ENCODE data around the gene TAF1L. TPM values are rescaled to one million over a fixed set of nuclear protein-coding genes. Genes with fewer than 3 reads are reported as not detected.

The TAF1L gene
- total RNA-seq, 1 donor from 2014 or later: not detected

DNA sequence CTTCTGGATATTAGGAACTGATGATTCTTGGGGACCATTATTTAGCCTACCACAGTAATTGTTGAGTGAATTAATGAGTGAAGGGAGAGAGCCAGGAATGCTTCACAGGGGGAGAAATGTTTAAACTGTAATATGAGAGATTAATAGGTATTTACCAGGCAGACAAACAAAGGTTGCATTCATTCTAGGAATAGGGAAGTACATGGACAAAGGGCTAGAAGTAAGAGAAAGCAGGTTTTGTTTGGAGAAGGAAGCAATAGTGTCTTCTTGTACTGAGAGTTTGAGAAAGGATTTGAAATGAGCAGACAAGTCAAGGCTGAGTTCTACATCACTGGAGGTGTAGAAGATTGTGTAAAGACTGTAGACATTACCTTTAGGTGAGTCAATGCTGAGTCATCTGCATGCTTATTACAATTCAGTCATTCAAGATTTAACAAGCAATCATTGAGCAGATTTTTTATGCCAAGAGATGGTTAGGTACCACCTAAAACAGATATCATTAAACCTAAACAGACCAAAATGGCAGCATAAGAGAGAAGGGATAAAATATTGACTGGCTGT lies 8.0 kb downstream of the TAF1L start:
- H3K4me1 Mint-ChIP-seq (ENCODE audit: unreplicated experiment): no peaks in the 10 kb centered on the region
- no peaks in the 10 kb centered on the region for H3K36me3 Mint-ChIP-seq (ENCODE audit: low read depth, unreplicated experiment)
- no peaks in the 10 kb centered on the region for H3K27me3 Mint-ChIP-seq (ENCODE audit: unreplicated experiment)
- H3K4me3 Mint-ChIP-seq (ENCODE audit: unreplicated experiment): no peak overlapping the region
- H3K9me3 Mint-ChIP-seq (ENCODE audit: unreplicated experiment): no peaks in the 10 kb centered on the region
- DNase-seq (ENCODE audit: low spot score): no peak
- TF ChIP-seq, protein P1, sequence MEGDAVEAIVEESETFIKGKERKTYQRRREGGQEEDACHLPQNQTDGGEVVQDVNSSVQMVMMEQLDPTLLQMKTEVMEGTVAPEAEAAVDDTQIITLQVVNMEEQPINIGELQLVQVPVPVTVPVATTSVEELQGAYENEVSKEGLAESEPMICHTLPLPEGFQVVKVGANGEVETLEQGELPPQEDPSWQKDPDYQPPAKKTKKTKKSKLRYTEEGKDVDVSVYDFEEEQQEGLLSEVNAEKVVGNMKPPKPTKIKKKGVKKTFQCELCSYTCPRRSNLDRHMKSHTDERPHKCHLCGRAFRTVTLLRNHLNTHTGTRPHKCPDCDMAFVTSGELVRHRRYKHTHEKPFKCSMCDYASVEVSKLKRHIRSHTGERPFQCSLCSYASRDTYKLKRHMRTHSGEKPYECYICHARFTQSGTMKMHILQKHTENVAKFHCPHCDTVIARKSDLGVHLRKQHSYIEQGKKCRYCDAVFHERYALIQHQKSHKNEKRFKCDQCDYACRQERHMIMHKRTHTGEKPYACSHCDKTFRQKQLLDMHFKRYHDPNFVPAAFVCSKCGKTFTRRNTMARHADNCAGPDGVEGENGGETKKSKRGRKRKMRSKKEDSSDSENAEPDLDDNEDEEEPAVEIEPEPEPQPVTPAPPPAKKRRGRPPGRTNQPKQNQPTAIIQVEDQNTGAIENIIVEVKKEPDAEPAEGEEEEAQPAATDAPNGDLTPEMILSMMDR (IDR thresholded peaks at IDR 0.05; ENCODE audit: unreplicated experiment): no peak
- no peak overlapping the region for H3K27ac Mint-ChIP-seq (ENCODE audit: unreplicated experiment)

DNA sequence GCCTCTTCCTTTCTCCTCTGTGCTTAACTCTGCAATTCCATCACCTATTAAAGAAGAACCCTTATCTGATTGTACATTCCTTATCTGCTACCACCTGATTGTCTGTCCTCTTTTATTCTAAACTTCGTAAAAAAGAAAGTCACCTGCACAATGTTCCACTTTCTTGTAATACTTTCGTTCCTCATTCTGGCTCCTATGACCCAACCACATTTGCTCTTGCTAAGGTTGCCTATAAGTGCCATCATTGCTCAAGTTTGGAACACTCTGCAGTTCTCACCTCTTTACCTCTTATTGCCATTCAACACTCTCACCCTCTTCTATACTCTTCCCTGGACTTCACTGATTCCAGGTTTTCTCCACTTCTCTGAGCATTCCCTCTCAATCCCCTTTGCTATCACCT lies 10.1 kb downstream of the TAF1L start:
- no peak for DNase-seq (ENCODE audit: low spot score)
- H3K36me3 Mint-ChIP-seq (ENCODE audit: low read depth, unreplicated experiment): no peaks in the 10 kb centered on the region
- no peak overlapping the region for H3K4me3 Mint-ChIP-seq (ENCODE audit: unreplicated experiment)
- H3K27ac Mint-ChIP-seq (ENCODE audit: unreplicated experiment): no peak overlapping the region
- TF ChIP-seq, protein P1 (IDR thresholded peaks at IDR 0.05; ENCODE audit: unreplicated experiment): no peak
- no peaks in the 10 kb centered on the region for H3K4me1 Mint-ChIP-seq (ENCODE audit: unreplicated experiment)
- H3K27me3 Mint-ChIP-seq (ENCODE audit: unreplicated experiment): peaks cover 1% of the 10 kb centered on the region
- H3K9me3 Mint-ChIP-seq (ENCODE audit: unreplicated experiment): no peaks in the 10 kb centered on the region

DNA sequence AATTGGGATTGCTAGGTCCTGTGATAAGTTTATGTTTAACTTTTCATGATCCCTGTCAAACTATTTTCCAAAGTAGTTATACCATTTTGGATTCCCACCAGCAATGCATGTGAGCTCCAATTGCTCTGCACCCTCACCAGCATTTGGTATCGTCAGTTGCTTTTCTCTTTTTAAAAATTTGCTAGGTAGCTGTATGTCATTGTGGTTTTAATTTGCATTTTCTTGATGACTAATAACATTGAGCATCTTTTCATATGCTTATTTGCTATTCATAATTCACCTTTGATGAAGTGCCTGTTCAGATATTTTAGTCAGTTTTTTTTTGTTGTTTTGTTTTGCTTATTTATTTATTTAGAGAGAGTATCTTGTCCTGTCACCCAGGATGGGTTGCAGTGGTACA lies 12.5 kb downstream of the TAF1L start:
- H3K27me3 Mint-ChIP-seq (ENCODE audit: unreplicated experiment): peaks cover 2% of the 10 kb centered on the region
- no peaks in the 10 kb centered on the region for H3K9me3 Mint-ChIP-seq (ENCODE audit: unreplicated experiment)
- no peak for DNase-seq (ENCODE audit: low spot score)
- H3K4me1 Mint-ChIP-seq (ENCODE audit: unreplicated experiment): no peaks in the 10 kb centered on the region
- no peak overlapping the region for H3K4me3 Mint-ChIP-seq (ENCODE audit: unreplicated experiment)
- TF ChIP-seq, protein P1 (IDR thresholded peaks at IDR 0.05; ENCODE audit: unreplicated experiment): no peak
- no peaks in the 10 kb centered on the region for H3K36me3 Mint-ChIP-seq (ENCODE audit: low read depth, unreplicated experiment)
- no peak overlapping the region for H3K27ac Mint-ChIP-seq (ENCODE audit: unreplicated experiment)

DNA sequence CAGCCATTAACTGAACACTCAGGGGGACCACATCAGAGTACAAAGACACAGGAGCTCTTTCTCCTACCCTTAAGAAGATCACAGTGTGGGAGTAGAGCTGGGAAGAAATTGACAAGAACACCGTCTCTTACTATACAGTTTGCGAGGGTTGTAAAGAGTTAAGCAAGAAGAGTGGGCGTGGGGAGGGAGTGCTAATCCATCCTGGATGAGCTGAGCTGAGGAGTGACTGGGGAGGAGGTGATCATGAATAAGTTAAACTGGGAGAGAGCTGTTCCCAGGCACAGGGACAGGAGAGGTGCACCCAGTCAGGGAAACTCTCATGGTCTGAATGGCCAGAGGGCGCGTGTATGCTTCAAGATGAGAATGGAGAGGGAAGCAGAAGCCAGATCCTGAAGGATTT lies 17.2 kb downstream of the TAF1L start:
- H3K27ac Mint-ChIP-seq (ENCODE audit: unreplicated experiment): no peak overlapping the region
- TF ChIP-seq, protein P1 (IDR thresholded peaks at IDR 0.05; ENCODE audit: unreplicated experiment): no peak
- no peaks in the 10 kb centered on the region for H3K4me1 Mint-ChIP-seq (ENCODE audit: unreplicated experiment)
- peaks cover 4% of the 10 kb centered on the region for H3K27me3 Mint-ChIP-seq (ENCODE audit: unreplicated experiment)
- H3K9me3 Mint-ChIP-seq (ENCODE audit: unreplicated experiment): no peaks in the 10 kb centered on the region
- no peaks in the 10 kb centered on the region for H3K36me3 Mint-ChIP-seq (ENCODE audit: low read depth, unreplicated experiment)
- DNase-seq (ENCODE audit: low spot score): no peak
- H3K4me3 Mint-ChIP-seq (ENCODE audit: unreplicated experiment): no peak overlapping the region

DNA sequence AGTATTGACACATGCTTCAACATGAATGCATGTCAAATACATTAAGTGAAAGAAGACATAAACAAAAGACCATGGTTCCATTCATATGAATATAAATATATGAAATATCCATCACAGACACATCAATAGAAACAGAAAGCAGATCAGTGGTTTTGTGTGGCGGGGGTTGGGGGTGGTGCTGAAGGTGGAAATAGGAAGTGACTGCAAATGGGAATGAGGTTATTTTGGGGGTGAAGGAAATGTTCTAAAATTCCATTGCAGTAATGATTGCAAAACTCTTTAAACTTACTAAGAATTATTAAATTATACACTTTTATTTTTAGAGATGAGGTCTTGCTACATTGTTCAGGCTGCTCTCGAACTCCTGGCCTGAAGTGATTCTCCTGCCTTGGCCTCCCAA lies 28.7 kb downstream of the TAF1L start:
- peaks cover under 1% of the 10 kb centered on the region for H3K4me1 Mint-ChIP-seq (ENCODE audit: unreplicated experiment)
- TF ChIP-seq, protein P1 (IDR thresholded peaks at IDR 0.05; ENCODE audit: unreplicated experiment): no peak
- no peak overlapping the region for H3K4me3 Mint-ChIP-seq (ENCODE audit: unreplicated experiment)
- DNase-seq (ENCODE audit: low spot score): no peak
- no peak overlapping the region for H3K27ac Mint-ChIP-seq (ENCODE audit: unreplicated experiment)
- no peaks in the 10 kb centered on the region for H3K36me3 Mint-ChIP-seq (ENCODE audit: low read depth, unreplicated experiment)
- H3K27me3 Mint-ChIP-seq (ENCODE audit: unreplicated experiment): no peaks in the 10 kb centered on the region
- H3K9me3 Mint-ChIP-seq (ENCODE audit: unreplicated experiment): no peaks in the 10 kb centered on the region

Data from endothelial cell (in vitro differentiated cells).